ENCODE data around the gene ADH1A. TPM values are rescaled to one million over a fixed set of nuclear protein-coding genes. Genes with fewer than 3 reads are reported as not detected.

Gene ADH1A
- total RNA-seq, 2 experiments from 2014 or later: not detected

DNA sequence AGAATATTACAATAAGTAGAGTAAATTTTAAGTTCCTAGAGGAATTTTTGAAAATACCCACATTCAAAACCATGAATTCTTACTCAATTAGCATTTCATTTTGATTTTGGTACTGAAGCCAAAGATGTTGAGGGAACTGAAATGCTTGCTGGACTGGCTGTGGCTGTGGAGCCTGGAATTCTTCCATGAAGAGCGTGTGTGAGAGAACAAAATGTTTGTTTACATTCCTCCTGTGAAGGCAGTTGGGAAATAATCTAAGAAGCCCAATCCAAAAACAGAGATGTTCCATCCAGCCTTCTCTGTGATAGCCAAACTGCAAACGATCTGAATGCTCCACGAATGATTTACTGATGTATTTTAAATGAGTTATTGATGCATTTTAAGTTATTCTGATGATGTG, 34.2 kb upstream of the ADH1A start:
- TF ChIP-seq, protein P1, sequence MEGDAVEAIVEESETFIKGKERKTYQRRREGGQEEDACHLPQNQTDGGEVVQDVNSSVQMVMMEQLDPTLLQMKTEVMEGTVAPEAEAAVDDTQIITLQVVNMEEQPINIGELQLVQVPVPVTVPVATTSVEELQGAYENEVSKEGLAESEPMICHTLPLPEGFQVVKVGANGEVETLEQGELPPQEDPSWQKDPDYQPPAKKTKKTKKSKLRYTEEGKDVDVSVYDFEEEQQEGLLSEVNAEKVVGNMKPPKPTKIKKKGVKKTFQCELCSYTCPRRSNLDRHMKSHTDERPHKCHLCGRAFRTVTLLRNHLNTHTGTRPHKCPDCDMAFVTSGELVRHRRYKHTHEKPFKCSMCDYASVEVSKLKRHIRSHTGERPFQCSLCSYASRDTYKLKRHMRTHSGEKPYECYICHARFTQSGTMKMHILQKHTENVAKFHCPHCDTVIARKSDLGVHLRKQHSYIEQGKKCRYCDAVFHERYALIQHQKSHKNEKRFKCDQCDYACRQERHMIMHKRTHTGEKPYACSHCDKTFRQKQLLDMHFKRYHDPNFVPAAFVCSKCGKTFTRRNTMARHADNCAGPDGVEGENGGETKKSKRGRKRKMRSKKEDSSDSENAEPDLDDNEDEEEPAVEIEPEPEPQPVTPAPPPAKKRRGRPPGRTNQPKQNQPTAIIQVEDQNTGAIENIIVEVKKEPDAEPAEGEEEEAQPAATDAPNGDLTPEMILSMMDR (conservative IDR thresholded peaks at IDR 0.05; ENCODE audit: low read length): no peak
- no peak for TF ChIP-seq EZH2phosphoT487 (IDR thresholded peaks at IDR 0.05; ENCODE audit: borderline replicate concordance, low read depth, low read length)
- intact Hi-C loops (cut with micrococcal nuclease; ENCODE audit: unreplicated experiment): no loop called here
- DNase-seq (ENCODE audit: low spot score): no peak
- POLR2A ChIA-PET: no interaction called here
- no peaks in the 10 kb centered on the region for H3K36me3 ChIP-seq (ENCODE audit: insufficient read depth, low read length)
- H3K79me2 ChIP-seq (ENCODE audit: insufficient read depth, low read depth, low read length): no peaks in the 10 kb centered on the region
- no peaks in the 10 kb centered on the region for H3K4me1 ChIP-seq (ENCODE audit: insufficient read depth, low read length, poor library complexity, severe bottlenecking)
- no peaks in the 10 kb centered on the region for H3K9me3 ChIP-seq (ENCODE audit: low read length)
- H3K4me2 ChIP-seq (ENCODE audit: low read length): no peak overlapping the region
- no peak overlapping the region for H2AFZ ChIP-seq (ENCODE audit: low read length)
- H4K20me1 ChIP-seq (ENCODE audit: insufficient read depth, low read length): no peaks in the 10 kb centered on the region
- H3K9me2 ChIP-seq (ENCODE audit: insufficient read depth, low read length): no peaks in the 10 kb centered on the region
- CTCF ChIA-PET (ENCODE audit: unreplicated experiment): no interaction called here
- H3K27ac ChIP-seq (ENCODE audit: low read depth, low read length, poor library complexity, severe bottlenecking): no peak overlapping the region
- BruUV-seq (replicated peaks): no TSS peak
- no peak overlapping the region for H3K4me3 ChIP-seq (ENCODE audit: low read depth, low read length, poor library complexity, severe bottlenecking)

DNA sequence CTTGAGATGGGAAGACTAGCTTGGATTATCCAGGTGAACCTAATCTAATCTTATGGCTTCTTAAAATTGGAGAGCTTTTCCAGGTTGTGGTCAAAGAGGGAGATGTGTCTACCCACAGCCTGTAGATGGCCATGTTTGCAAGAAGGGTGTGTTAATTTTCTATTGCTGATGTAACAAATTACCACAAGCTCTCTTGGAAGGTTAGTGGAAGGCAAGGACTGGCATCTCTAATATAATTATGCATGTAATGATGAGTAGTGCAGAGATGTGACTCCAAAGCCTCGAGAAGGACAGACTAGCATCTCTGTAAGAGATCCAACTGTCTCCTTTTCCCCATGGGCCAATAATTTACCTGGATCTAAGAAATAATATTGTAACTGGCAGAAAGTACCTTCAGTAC, 33.6 kb upstream of the ADH1A start:
- ChIA-PET POLR2A (no interaction called here), CTCF (ENCODE audit: unreplicated experiment) (no interaction called here)
- Histone ChIP-seq H2AFZ (ENCODE audit: low read length) (no peak overlapping the region), H3K4me1 (ENCODE audit: insufficient read depth, low read length, poor library complexity, severe bottlenecking) (no peaks in the 10 kb centered on the region), H3K9me2 (ENCODE audit: insufficient read depth, low read length) (no peaks in the 10 kb centered on the region), H3K36me3 (ENCODE audit: insufficient read depth, low read length) (no peaks in the 10 kb centered on the region), H3K27ac (ENCODE audit: low read depth, low read length, poor library complexity, severe bottlenecking) (no peak overlapping the region), H4K20me1 (ENCODE audit: insufficient read depth, low read length) (no peaks in the 10 kb centered on the region), H3K4me3 (ENCODE audit: low read depth, low read length, poor library complexity, severe bottlenecking) (no peak overlapping the region), H3K4me2 (ENCODE audit: low read length) (no peak overlapping the region), H3K79me2 (ENCODE audit: insufficient read depth, low read depth, low read length) (no peaks in the 10 kb centered on the region), H3K9me3 (ENCODE audit: low read length) (no peaks in the 10 kb centered on the region)
- BruUV-seq (replicated peaks): no TSS peak
- TF ChIP-seq EZH2phosphoT487 (IDR thresholded peaks at IDR 0.05; ENCODE audit: borderline replicate concordance, low read depth, low read length): no peak
- TF ChIP-seq, protein P1 (conservative IDR thresholded peaks at IDR 0.05; ENCODE audit: low read length): no peak
- DNase-seq (ENCODE audit: low spot score): no peak
- intact Hi-C loops (cut with micrococcal nuclease; ENCODE audit: unreplicated experiment): no loop called here

DNA sequence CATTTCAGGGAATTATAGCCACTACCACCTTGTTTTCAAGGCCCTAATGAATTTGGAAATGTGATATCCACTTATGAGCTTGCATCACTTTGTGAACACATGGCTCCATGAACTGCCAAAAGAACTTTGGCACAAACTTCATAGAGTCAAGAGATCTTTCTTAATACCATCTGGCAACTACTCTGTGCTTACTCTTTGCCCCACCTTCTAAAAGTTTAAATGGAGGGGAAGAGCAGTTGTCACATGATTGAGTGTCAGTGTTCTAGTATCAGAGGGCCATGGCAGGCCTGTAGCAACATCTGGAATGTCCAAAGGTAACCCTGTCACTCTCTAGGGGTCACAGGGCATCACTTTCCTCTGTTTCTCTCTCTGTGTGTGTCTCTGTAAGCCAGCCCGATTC, 33.0 kb upstream of the ADH1A start:
- TF ChIP-seq, protein P1 (conservative IDR thresholded peaks at IDR 0.05; ENCODE audit: low read length): no peak
- no peak for TF ChIP-seq EZH2phosphoT487 (IDR thresholded peaks at IDR 0.05; ENCODE audit: borderline replicate concordance, low read depth, low read length)
- Histone ChIP-seq H3K9me2 (ENCODE audit: insufficient read depth, low read length) (no peaks in the 10 kb centered on the region), H2AFZ (ENCODE audit: low read length) (no peak overlapping the region), H3K36me3 (ENCODE audit: insufficient read depth, low read length) (no peaks in the 10 kb centered on the region), H3K4me3 (ENCODE audit: low read depth, low read length, poor library complexity, severe bottlenecking) (no peak overlapping the region), H3K9me3 (ENCODE audit: low read length) (no peaks in the 10 kb centered on the region), H3K4me1 (ENCODE audit: insufficient read depth, low read length, poor library complexity, severe bottlenecking) (no peaks in the 10 kb centered on the region), H4K20me1 (ENCODE audit: insufficient read depth, low read length) (no peaks in the 10 kb centered on the region), H3K4me2 (ENCODE audit: low read length) (no peak overlapping the region), H3K79me2 (ENCODE audit: insufficient read depth, low read depth, low read length) (no peaks in the 10 kb centered on the region), H3K27ac (ENCODE audit: low read depth, low read length, poor library complexity, severe bottlenecking) (no peak overlapping the region)
- no peak for DNase-seq (ENCODE audit: low spot score)
- intact Hi-C loops (cut with micrococcal nuclease; ENCODE audit: unreplicated experiment): no loop called here
- BruUV-seq (replicated peaks): no TSS peak
- CTCF ChIA-PET (ENCODE audit: unreplicated experiment): interaction anchor here (0.5 kb wide), 1 partner anchor 26 kb away, joined by 3 read pairs; no protein-coding TSS in a partner anchor
- POLR2A ChIA-PET: no interaction called here

All from OCI-LY7 (cell line).